ENCODE data around the gene ZNF474. TPM values are rescaled to one million over a fixed set of nuclear protein-coding genes. Genes with fewer than 3 reads are reported as not detected.

ZNF474 gene
- not detected in 2 replicates for total RNA-seq (2021)
- Bru-seq, nascent RNA: percentile 35 among the genes with signal in this experiment
- percentile 38 among the genes with signal in this experiment for BruChase-seq, experiment 1, labeled RNA remaining after a 2-hour chase
- BruChase-seq, experiment 2, labeled RNA remaining after a 6-hour chase: percentile 30 among the genes with signal in this experiment
- long read RNA-seq: 0 reads

GRCh38 chr5:122129306-122129705 is at the start of gene ZNF474:
Gene ZNF474, plus strand, starts transcription at chr5:122129546. Its CDS starts 22,445 bp downstream, at chr5:122151991.
- peak; percentile 42 for DNase-seq (ENCODE audit: low spot score)
- Histone ChIP-seq H3K36me3 (ENCODE audit: insufficient read depth, low read length, poor library complexity, severe bottlenecking) (no peaks in the 10 kb centered on the region), H3K4me3 (ENCODE audit: low read depth, low read length, poor library complexity, severe bottlenecking) (no peak within 1 kb of the TSS), H3K9me3 (ENCODE audit: low read depth, low read length, poor library complexity, severe bottlenecking) (no peaks in the 10 kb centered on the region), H3K4me1 (ENCODE audit: insufficient read depth, low read length, poor library complexity, severe bottlenecking) (no peaks in the 10 kb centered on the region), H3K27me3 (replicated peaks; ENCODE audit: insufficient read depth, low read depth, low read length, poor library complexity) (no peaks in the 10 kb centered on the region), H3K27ac (ENCODE audit: low read depth, low read length, poor library complexity, severe bottlenecking) (no peak within 1 kb of the TSS)
- ChIA-PET CTCF (no interaction called here), POLR2A (ENCODE audit: low non-redundant PET) (no interaction called here)
- intact Hi-C loops (cut with micrococcal nuclease; ENCODE audit: unreplicated experiment): no loop called here
- TF ChIP-seq CTCF (conservative IDR thresholded peaks at IDR 0.05; ENCODE audit: low read depth, low read length) (no peak), EZH2 (IDR thresholded peaks at IDR 0.05; ENCODE audit: borderline replicate concordance, low read depth, low read length, poor library complexity, severe bottlenecking) (no peak)
- no TSS peak for BruUV-seq (replicated peaks)

GRCh38 chr5:122081541-122081940 is 47.8 kb upstream of the ZNF474 start:
- intact Hi-C loops (cut with micrococcal nuclease; ENCODE audit: unreplicated experiment): no loop called here
- ChIA-PET POLR2A (ENCODE audit: low non-redundant PET) (no interaction called here), CTCF (no interaction called here)
- TF ChIP-seq EZH2 (IDR thresholded peaks at IDR 0.05; ENCODE audit: borderline replicate concordance, low read depth, low read length, poor library complexity, severe bottlenecking): no peak
- no peak for TF ChIP-seq CTCF (conservative IDR thresholded peaks at IDR 0.05; ENCODE audit: low read depth, low read length)
- BruUV-seq (replicated peaks): no TSS peak
- H3K27me3 ChIP-seq (replicated peaks; ENCODE audit: insufficient read depth, low read depth, low read length, poor library complexity): peaks cover 3% of the 10 kb centered on the region
- no peak overlapping the region for H3K4me3 ChIP-seq (ENCODE audit: low read depth, low read length, poor library complexity, severe bottlenecking)
- H3K9me3 ChIP-seq (ENCODE audit: low read depth, low read length, poor library complexity, severe bottlenecking): no peaks in the 10 kb centered on the region
- no peaks in the 10 kb centered on the region for H3K36me3 ChIP-seq (ENCODE audit: insufficient read depth, low read length, poor library complexity, severe bottlenecking)
- H3K27ac ChIP-seq (ENCODE audit: low read depth, low read length, poor library complexity, severe bottlenecking): no peak overlapping the region
- peaks cover 6% of the 10 kb centered on the region for H3K4me1 ChIP-seq (ENCODE audit: insufficient read depth, low read length, poor library complexity, severe bottlenecking)
- no peak for DNase-seq (ENCODE audit: low spot score)

- CTCF ChIA-PET: no interaction called here
- no peaks in the 10 kb centered on the region for H3K9me3 ChIP-seq (ENCODE audit: low read depth, low read length, poor library complexity, severe bottlenecking)
- H3K27me3 ChIP-seq (replicated peaks; ENCODE audit: insufficient read depth, low read depth, low read length, poor library complexity): no peaks in the 10 kb centered on the region
- BruUV-seq (replicated peaks): no TSS peak
- intact Hi-C loops (cut with micrococcal nuclease; ENCODE audit: unreplicated experiment): no loop called here
- H3K36me3 ChIP-seq (ENCODE audit: insufficient read depth, low read length, poor library complexity, severe bottlenecking): no peaks in the 10 kb centered on the region
- no peak overlapping the region for H3K27ac ChIP-seq (ENCODE audit: low read depth, low read length, poor library complexity, severe bottlenecking)
- TF ChIP-seq CTCF (conservative IDR thresholded peaks at IDR 0.05; ENCODE audit: low read depth, low read length) (no peak), EZH2 (IDR thresholded peaks at IDR 0.05; ENCODE audit: borderline replicate concordance, low read depth, low read length, poor library complexity, severe bottlenecking) (no peak)
- H3K4me1 ChIP-seq (ENCODE audit: insufficient read depth, low read length, poor library complexity, severe bottlenecking): peaks cover under 1% of the 10 kb centered on the region
- POLR2A ChIA-PET (ENCODE audit: low non-redundant PET): no interaction called here
- H3K4me3 ChIP-seq (ENCODE audit: low read depth, low read length, poor library complexity, severe bottlenecking): no peak overlapping the region
- DNase-seq (ENCODE audit: low spot score): no peak
Observed at GRCh38 chr5:122083535-122083934, 45.8 kb upstream of the ZNF474 start.

All from A673 (cell line).